Hepatocyte (in vitro differentiated cells): ENCODE data around the gene ASIC2.

Experiments used
- EZH2 ChIP-seq: fragments of 200-600 bp; sonication (generic); IDR thresholded peaks from 2 replicates; pipeline ENCODE4 v1.6.1; 2016; ENCODE audit warnings: antibody characterized with exemption, mild to moderate bottlenecking, borderline replicate concordance
- TF ChIP-seq, protein P1 (sequence below): fragments of 200-600 bp; sonication (generic); IDR thresholded peaks from 2 replicates; pipeline ENCODE4 v1.5.1; 2016; ENCODE audit warnings: antibody characterized with exemption, mild to moderate bottlenecking; ENCODE audit not compliant: poor library complexity

GRCh38 chr17:33258296-33258695 lies 34.8 kb downstream of the ASIC2 start:
- TF ChIP-seq, protein P1, sequence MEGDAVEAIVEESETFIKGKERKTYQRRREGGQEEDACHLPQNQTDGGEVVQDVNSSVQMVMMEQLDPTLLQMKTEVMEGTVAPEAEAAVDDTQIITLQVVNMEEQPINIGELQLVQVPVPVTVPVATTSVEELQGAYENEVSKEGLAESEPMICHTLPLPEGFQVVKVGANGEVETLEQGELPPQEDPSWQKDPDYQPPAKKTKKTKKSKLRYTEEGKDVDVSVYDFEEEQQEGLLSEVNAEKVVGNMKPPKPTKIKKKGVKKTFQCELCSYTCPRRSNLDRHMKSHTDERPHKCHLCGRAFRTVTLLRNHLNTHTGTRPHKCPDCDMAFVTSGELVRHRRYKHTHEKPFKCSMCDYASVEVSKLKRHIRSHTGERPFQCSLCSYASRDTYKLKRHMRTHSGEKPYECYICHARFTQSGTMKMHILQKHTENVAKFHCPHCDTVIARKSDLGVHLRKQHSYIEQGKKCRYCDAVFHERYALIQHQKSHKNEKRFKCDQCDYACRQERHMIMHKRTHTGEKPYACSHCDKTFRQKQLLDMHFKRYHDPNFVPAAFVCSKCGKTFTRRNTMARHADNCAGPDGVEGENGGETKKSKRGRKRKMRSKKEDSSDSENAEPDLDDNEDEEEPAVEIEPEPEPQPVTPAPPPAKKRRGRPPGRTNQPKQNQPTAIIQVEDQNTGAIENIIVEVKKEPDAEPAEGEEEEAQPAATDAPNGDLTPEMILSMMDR = no peak
- no peak for TF ChIP-seq EZH2
